ENCODE data around the gene RBM26. TPM values are rescaled to one million over a fixed set of nuclear protein-coding genes. Genes with fewer than 3 reads are reported as not detected.

The RBM26 gene
- total RNA-seq, 2 donors from 2014 or later = 69.4 to 71.1 TPM

DNA sequence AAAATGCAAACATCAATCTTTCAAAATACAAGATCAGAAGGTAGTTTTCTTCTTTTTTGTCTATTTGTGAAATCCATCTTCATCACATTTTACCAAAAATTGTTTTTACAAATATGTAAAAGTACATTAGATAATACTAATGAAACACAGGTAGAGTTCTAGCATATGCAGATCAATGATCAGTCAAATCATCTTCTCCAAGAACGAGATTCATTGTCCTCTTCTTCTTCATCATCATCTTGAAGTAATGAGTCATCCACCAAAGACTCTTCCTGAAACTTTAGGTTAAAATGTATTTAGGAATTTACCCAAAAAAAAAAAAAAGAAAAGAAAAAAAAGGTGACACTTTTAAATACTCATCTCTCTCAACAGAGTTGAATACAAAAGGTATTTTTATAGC is 85.6 kb downstream of the RBM26 start:
- no peaks in the 10 kb centered on the region for H3K9me3 Mint-ChIP-seq
- DNase-seq (ENCODE audit: low spot score in 2 of 2) (no peak), ATAC-seq (peak; percentile 51 to 55)
- peaks cover 0 to 19% of the 10 kb centered on the region in 2 donors for H3K36me3 Mint-ChIP-seq
- no peak overlapping the region for H3K27ac Mint-ChIP-seq

DNA sequence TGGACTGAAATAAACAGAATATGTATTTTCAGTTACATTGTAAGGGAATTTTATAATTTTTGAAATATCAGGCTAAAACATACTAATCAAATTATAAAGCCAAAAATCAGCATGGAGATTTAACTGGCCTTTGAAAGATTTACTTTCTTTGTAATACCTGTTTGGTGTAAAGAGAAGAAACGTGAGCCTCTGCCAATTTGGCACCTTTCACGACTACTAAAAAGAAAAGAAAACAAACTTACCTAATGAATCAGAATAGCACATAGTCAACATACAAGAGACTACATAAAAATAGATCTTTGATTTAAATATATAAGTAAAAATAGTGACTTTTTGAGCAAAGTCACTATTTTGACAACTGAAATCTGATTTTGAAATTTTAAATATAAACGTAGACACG is 87.4 kb downstream of the RBM26 start:
- Mint-ChIP-seq H3K27ac (no peak overlapping the region), H3K9me3 (no peaks in the 10 kb centered on the region), H3K36me3 (peaks cover 0 to 19% of the 10 kb centered on the region in 2 donors)
- DNase-seq (ENCODE audit: low spot score in 2 of 2) (no peak), ATAC-seq (no peak)

DNA sequence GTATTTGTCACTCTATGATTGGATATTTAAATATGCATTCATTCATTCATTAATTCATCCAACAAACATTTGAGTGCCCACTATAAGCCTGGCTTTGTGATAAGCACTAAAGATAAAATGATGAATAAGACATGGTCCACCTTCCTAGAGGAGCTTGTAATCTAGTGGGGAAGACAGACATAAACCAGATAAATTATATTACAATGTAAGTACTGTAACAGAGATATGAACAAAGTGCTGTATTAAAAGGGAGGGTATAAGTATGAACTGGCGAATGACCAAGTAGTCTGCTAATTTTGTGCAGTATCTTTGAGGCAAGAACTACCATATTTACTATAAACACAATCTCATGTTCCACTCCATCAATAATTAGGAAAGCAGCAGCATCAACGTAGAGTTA is 88.2 kb downstream of the RBM26 start:
- Mint-ChIP-seq H3K27ac (no peak overlapping the region), H3K9me3 (no peaks in the 10 kb centered on the region), H3K36me3 (peaks cover 0 to 19% of the 10 kb centered on the region in 2 donors)
- DNase-seq (ENCODE audit: low spot score in 2 of 2) (no peak), ATAC-seq (no peak)

DNA sequence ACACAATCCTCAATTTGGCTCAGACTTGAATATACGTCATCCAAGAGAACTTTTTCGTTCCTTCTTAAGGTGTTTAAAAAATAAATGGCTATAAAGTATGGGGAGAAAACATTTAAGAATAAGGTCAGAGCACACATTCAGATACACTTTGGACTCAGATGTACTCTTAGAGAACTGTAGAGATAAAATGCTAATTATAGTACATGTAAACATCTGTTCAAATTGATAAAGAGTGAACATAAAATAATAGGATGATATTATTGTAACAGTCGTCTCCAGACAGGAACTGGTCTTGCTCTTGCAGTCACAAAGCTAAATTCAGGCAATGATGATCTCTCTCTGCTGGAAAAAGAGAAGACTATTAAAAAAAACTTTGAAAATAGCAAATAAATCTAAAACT is 91.4 kb downstream of the RBM26 start:
- Mint-ChIP-seq H3K36me3 (peaks cover 0 to 8% of the 10 kb centered on the region in 2 donors), H3K9me3 (no peaks in the 10 kb centered on the region)
- ATAC-seq = no peak

DNA sequence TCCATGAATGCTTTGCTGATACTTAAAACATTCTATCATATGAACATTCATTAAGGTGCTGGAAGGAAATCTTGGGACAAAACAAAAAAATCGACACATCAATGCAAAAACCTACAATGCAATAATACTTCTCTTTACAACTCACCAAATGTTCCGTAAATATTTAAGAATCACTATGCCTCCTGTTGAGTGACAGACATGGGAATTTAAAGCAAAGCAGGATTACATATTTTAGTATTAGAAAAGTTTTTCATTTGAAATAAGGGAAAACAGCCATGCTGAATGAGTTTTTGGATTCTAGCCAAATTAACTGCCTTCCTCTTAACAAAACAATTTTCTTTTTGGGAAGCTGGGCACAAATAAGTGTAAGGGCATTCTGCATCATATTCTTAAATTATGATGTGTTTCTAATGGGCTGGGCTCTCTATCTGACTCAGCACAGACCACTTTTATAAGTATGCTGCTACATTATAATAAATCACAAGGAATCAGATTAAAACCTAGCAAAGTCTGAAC is 93.7 kb downstream of the RBM26 start:
- H3K9me3 Mint-ChIP-seq = no peaks in the 10 kb centered on the region

More for the DNA sequence above, 91.4 kb downstream of the RBM26 start:
- H3K27ac Mint-ChIP-seq = no peak overlapping the region
- no peak for DNase-seq (ENCODE audit: low spot score in 2 of 2)

DNA sequence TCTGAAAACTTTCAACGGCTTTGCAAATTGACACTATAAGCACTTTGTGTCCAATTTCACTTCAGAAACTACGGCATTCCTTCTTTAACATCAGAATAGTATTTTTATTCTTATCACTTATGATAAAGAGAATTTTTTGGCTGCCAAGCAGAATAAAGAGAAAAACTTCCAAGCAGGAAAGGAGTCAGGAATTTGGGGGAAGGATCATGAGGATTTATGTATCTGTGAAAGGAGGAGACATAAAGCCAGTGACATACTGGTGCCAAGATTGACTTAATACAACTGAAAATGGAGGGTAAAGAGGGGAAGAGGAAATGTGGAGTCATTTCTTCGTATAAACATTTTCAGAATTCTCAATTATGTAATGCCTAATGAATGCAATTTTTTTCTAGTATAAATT is 94.7 kb downstream of the RBM26 start:
- Mint-ChIP-seq H3K27ac (no peak overlapping the region), H3K9me3 (no peaks in the 10 kb centered on the region), H3K36me3 (no peaks in the 10 kb centered on the region)
- DNase-seq (ENCODE audit: low spot score in 2 of 2) = no peak
- ATAC-seq = no peak

More for the DNA sequence above, 93.7 kb downstream of the RBM26 start:
- DNase-seq (ENCODE audit: low spot score in 2 of 2) (no peak), ATAC-seq (no peak)
- H3K36me3 Mint-ChIP-seq = no peaks in the 10 kb centered on the region
- no peak overlapping the region for H3K27ac Mint-ChIP-seq

DNA sequence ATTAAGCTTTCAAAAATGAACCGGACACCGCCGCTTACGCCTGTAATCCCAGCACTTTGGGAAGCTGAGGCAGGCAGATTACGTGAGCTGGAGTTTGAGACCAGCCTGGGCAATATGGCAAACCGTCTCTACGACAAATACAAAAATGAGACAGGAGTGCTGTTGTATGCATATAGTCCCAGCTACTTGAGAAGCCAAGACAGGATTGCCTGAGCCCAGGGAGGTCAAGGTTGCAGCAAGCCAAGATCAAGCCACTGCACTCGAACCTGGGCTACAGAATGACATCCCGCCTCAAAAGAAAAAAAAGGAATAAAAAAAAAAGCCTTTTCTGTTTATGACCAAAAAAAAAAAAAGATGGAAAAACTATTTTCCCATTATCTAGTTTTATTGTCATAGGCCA is 96.4 kb downstream of the RBM26 start:
- ATAC-seq = no peak
- no peak overlapping the region for H3K27ac Mint-ChIP-seq
- no peaks in the 10 kb centered on the region for H3K9me3 Mint-ChIP-seq
- DNase-seq (ENCODE audit: low spot score in 2 of 2) = no peak
- H3K36me3 Mint-ChIP-seq = no peaks in the 10 kb centered on the region

DNA sequence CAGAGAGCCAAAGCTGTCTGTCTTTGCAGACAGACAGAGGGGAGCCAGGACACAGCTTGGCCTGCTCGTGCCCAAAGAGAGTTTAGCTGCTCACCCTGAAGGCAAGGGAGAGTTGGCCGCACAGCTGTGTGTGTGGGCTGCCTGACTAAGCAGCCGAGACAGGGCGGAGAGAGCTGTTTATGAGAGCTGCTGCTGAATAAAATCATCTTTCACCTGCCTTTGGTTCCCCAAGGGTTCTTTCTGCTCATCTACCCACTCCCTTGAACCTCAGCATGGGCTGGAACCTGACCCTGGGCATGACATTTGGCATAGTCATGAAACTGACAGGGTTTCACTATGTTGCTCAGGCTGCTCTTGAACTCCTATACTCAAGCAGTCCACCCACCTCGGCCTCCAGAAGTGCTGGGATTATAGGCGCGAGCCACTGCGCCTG is 98.2 kb downstream of the RBM26 start:
- ATAC-seq (peak; percentile 39 to 67), DNase-seq (ENCODE audit: low spot score in 2 of 2) (no peak)
- H3K36me3 Mint-ChIP-seq = no peaks in the 10 kb centered on the region
- H3K9me3 Mint-ChIP-seq = no peaks in the 10 kb centered on the region
- H3K27ac Mint-ChIP-seq = peak overlapping the region; percentile 54 to 81

DNA sequence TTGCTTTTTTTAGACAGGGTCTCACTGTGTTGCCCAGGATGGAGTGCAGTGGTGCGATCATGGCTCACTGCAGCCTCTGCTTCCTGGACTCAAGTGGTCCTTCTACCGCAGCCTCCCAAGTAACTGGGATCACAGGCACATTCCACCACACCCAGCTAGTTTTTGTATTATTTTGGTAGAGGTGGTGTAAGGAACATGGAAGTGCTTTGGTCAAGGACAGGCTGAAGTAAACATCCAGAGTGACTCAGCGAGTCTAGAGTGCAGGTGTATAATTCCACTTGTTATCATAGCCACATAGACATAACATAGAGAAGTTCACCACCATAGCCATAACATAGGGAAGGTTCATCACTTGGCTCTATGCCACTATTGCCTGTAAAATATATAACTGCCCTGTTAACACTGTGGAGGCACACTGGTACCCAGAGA is 98.6 kb downstream of the RBM26 start:
- DNase-seq (ENCODE audit: low spot score in 2 of 2) (no peak), ATAC-seq (peak; percentile 11 to 57)
- peak overlapping the region; percentile 54 to 81 for H3K27ac Mint-ChIP-seq
- peaks cover 0 to 3% of the 10 kb centered on the region in 2 donors for H3K9me3 Mint-ChIP-seq
- no peaks in the 10 kb centered on the region for H3K36me3 Mint-ChIP-seq

DNA sequence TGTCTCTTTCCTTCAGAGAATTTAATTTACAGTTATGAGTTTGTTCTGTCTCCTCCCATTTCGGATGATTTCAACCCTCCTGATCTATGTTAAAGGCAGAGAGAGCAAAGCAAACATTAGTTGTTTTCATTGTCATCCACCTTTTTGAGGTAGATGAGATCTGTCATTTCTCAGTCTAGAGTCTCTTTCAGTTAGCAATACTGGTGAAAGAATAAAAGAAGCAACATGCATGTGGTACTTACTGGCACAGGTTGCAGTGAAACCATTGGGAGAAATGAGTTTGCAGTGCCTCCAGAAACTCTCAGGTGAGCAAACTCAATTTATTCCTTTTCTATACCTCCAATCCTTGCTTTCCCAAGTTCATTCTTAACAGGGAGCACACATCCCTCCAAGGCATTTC is 99.4 kb downstream of the RBM26 start:
- H3K9me3 Mint-ChIP-seq = peaks cover 0 to 3% of the 10 kb centered on the region in 2 donors
- H3K36me3 Mint-ChIP-seq = no peaks in the 10 kb centered on the region
- ATAC-seq (peak in 1 of 2 donors; percentile 50), DNase-seq (ENCODE audit: low spot score in 2 of 2) (no peak)
- peak overlapping the region in 1 of 2 donors; percentile 51 for H3K27ac Mint-ChIP-seq

DNA sequence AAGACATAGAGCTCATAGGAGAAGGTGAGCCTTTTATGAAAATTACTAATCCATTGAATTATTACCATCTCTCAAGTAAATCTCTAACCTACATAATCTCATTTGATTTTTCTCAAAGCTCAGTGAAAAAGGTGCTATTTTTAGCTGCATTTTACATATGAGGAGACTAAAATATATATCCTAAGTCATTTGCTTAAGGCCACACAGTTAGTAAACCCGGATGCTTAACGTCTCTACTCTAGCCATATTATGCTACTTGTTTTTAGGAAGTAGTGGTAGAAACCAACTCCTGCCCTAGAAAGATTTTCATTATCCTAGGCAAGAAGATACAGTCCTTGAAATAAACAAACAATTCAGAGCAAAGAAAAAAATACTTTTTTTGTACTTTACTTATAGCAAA is 108.9 kb downstream of the RBM26 start:
- DNase-seq (ENCODE audit: low spot score in 2 of 2) = no peak
- no peak overlapping the region for H3K27ac Mint-ChIP-seq
- H3K9me3 Mint-ChIP-seq = peaks cover 0 to 6% of the 10 kb centered on the region in 2 donors
- H3K36me3 Mint-ChIP-seq = no peaks in the 10 kb centered on the region
- ATAC-seq = no peak

DNA sequence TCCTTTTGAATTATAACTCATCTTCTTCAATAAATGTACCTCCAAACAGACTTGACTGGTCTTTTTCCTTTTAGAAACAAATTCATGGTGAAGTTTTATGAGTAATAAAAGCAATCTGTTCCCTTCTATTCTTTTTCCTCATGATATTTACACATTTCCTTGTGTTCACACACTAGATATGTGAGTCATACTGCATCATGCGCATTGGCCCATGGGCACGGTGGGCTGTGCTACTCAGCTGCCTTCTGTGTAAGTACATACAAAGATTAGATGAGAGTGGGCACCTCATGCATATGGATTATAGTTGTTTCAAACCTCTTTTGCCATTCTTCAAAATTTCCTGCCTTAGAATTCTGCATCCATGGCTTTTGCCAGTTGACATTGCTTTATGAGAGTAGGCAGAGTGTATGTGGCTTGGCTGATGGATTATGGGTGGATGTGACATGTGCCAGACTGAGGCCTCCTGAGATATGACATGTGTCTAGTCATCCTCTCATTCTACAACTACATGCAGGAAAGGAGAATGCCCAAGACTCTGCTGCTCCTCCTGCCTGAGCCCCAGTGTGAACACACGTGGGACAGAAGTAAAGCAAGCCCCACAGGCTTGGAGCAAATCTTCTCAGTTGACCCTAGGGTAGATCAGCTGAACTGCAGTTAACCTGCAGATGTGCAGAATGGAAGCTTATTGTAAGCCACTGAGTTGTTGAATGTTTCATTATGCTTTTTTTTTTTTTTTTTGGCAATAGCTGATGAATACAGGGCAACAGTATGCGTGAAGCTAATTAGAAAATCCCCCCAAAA is 109.9 kb downstream of the RBM26 start:
- DNase-seq (ENCODE audit: low spot score in 2 of 2) (no peak), ATAC-seq (peak in 1 of 2 donors; percentile 18)
- Mint-ChIP-seq H3K9me3 (peaks cover 0 to 3% of the 10 kb centered on the region in 2 donors), H3K27ac (no peak overlapping the region), H3K36me3 (no peaks in the 10 kb centered on the region)

DNA sequence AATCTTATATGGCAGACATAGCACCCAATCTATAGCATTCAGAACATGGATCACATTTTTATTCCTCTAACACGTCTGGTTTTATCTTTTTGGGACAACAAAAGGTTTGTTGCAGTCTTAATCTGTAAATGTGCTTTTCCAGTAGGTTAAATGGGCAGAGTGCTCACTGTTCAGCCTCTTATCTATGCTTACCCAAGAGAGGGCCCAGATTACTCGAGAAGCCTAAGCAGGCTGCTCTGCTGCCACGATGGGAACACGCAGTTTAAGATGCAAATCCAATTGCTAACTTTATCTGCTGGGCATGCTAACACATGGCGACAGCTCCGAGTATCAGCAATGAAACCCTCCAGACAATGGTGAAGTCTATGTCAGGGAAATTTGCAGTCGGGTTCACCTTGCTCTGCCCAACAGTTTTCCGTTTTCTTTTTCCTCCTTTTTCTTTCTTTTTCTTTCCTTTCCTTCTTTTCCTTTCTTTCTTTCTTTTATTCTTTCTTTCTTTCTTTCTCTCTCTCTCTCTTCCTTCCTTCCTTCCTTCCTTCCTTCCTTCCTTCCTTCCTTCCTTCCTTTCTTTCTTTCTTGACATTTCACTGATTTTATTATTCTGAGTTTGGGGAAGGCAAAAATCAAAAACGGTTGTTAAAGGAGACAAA is 115.3 kb downstream of the RBM26 start:
- Mint-ChIP-seq H3K27ac (no peak overlapping the region), H3K9me3 (no peaks in the 10 kb centered on the region), H3K36me3 (no peaks in the 10 kb centered on the region)
- DNase-seq (ENCODE audit: low spot score in 2 of 2) (no peak), ATAC-seq (no peak)

DNA sequence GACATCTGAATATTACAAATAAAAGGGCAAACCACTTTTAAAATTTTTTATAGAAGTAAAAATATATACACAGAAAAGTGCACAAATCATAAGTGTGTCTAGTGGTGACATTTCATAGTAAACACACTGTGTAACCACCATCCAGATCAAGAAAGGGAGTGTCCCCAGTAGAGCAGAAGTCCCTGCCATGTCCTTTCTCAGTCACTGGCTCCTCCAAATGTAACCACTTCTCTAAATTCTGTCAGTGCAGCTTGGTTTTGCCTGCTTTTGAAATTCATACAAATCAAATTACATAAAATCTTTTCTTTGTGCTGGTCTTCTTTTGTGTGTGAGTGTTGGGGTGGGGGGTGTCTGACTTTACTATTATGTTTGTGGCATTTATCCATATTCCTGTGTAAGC is 116.5 kb downstream of the RBM26 start:
- H3K36me3 Mint-ChIP-seq = no peaks in the 10 kb centered on the region

DNA sequence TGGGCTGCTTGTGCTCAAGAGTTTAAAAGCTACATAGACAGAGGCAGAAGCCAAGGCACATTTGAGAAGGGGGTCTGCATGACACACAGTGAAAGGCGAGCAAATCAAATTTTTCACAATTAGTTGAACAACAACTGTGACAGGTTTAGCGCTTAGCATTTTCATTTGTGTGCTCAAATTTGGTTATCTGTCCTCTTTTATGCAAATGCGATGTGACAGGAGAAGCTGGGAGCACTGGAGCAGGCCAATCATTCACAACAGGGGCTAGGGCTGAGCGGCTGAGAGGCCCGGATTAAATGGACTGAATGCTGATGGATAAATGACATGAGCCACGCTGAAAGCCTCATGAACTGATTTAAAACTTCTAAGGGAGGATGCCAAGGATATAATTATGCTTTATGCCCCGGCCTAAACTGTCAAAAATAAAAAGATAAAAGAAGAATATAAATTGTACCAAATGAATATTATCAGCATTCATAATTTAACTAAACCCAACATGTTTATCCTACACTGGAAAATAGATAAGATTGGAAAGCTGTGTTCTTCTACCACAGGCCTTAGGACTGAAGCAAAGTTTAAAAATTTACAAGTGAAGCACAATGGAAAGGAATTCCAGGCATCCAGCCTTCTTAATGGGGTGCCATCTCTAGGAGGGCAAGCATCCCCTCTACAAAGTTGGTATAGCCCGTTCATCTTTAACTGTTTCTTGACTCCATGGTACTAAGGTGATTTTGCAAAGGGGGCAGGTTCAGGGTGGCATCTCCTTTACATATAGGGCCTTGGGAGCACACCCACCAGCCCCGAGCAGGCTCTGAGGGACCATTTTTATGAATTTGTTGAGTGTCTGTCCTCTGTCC is 117.9 kb downstream of the RBM26 start:
- no peaks in the 10 kb centered on the region for H3K36me3 Mint-ChIP-seq
- no peak overlapping the region for H3K27ac Mint-ChIP-seq
- DNase-seq (ENCODE audit: low spot score in 2 of 2) = no peak
- no peak for ATAC-seq
- H3K9me3 Mint-ChIP-seq = no peaks in the 10 kb centered on the region

More for the DNA sequence above, 116.5 kb downstream of the RBM26 start:
- ATAC-seq (no peak), DNase-seq (ENCODE audit: low spot score in 2 of 2) (no peak)
- H3K27ac Mint-ChIP-seq = no peak overlapping the region
- H3K9me3 Mint-ChIP-seq = no peaks in the 10 kb centered on the region

DNA sequence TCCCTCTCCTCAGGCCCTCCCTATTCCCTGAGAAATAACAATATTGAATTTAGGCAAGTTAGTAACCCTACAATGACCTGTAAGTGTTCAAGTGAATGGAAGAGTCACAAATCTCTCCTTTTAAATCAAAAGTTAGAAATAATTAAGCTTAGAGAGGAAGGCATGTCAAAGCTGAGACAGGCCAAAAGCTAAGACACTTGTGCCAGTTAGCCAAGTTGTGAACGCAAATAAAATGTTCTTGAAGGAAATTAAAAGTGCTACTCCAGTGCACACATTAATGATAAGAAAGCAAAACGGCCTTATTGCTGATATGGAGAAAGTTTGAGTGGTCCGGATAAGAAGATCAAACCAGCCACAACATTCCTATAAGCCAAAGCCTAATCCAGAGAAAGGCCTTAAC is 120.9 kb downstream of the RBM26 start:
- H3K9me3 Mint-ChIP-seq = no peaks in the 10 kb centered on the region
- no peaks in the 10 kb centered on the region for H3K36me3 Mint-ChIP-seq

DNA sequence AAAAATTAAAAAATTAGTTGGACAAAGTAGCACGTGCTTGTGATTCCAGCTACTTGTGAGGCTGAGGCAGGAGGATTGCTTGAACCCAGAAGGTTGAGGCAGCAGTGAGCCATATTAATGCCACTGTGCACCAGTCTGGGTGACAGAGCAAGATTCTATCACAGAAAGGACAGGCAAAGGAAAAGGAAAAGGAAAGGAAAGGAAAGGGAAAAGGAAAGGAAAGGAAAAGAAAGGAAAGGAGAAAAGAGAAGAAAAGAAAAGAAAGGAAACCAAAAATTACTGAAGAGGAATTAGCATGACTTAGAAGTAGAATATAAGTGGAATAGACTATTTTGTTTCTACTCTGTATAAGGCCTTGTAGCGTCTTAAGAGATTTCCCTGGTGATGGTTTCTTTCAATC is 122.3 kb downstream of the RBM26 start:
- DNase-seq (ENCODE audit: low spot score in 2 of 2) (no peak), ATAC-seq (no peak)
- Mint-ChIP-seq H3K36me3 (no peaks in the 10 kb centered on the region), H3K27ac (no peak overlapping the region), H3K9me3 (no peaks in the 10 kb centered on the region)

More for the DNA sequence above, 120.9 kb downstream of the RBM26 start:
- H3K27ac Mint-ChIP-seq = no peak overlapping the region
- DNase-seq (ENCODE audit: low spot score in 2 of 2) = no peak
- no peak for ATAC-seq
